Activated CD8-positive, alpha-beta T cell treated with anti-CD3 and anti-CD28 coated beads, Interleukin-2, amount 10 ng/mL, durations not matched to agents 7 days and 5 days (primary cell): ENCODE measurements around the gene RERE. TPM values are rescaled to one million over a fixed set of nuclear protein-coding genes. Genes with fewer than 3 reads are reported as not detected.
A peak's percentile ranks its signal among the peaks of the same experiment; 100 is the strongest.

Source experiments
- ATAC-seq: fragments of 150-1000 bp; cut with Tn5 transposase; one replicate; pipeline ENCODE4 v1.10.0; 2021; ENCODE audit warnings: moderate library complexity
- CTCF ChIA-PET: fragments of 350-600 bp; sonication (Branson Sonifier 250); formaldehyde crosslinking; loops from one replicate; lab custom pipeline; 2021; ENCODE audit warnings: antibody characterized with exemption; lab: Charles Lee
- POLR2A ChIA-PET: fragments of 350-600 bp; sonication (Branson Sonifier 250); formaldehyde crosslinking; loops from one replicate; lab custom pipeline; 2021; ENCODE audit warnings: antibody characterized with exemption; lab: Charles Lee
- DNase-seq: peaks from one replicate; pipeline ENCODE4 v3.0.0-alpha.2; 2020
- H3K27ac Mint-ChIP-seq: one replicate; pipeline ENCODE4 v1.8.0; 2021; ENCODE audit warnings: mild to moderate bottlenecking, mixed read lengths
- H3K27me3 Mint-ChIP-seq: one replicate; pipeline ENCODE4 v1.8.0; 2021; ENCODE audit warnings: low read depth, mixed read lengths
- H3K36me3 Mint-ChIP-seq: one replicate; pipeline ENCODE4 v1.8.0; 2021; ENCODE audit warnings: low read depth, mixed read lengths
- H3K4me1 Mint-ChIP-seq: one replicate; pipeline ENCODE4 v1.8.0; 2021; ENCODE audit warnings: low read depth, mixed read lengths
- H3K4me3 Mint-ChIP-seq: one replicate; pipeline ENCODE4 v1.8.0; 2021; ENCODE audit warnings: mild to moderate bottlenecking, mixed read lengths
- H3K9me3 Mint-ChIP-seq: one replicate; pipeline ENCODE4 v1.8.0; 2022; ENCODE audit warnings: mixed read lengths; ENCODE audit not compliant: insufficient read depth
- total RNA-seq, 2 experiments: library from RNA; stranded (reverse); gene quantifications; one replicate each; pipeline ENCODE4 v1.2.3, GENCODE V29; 2021

Gene RERE
- total RNA-seq, 2 experiments from 2014 or later, result 37.4 to 44.7 TPM

GRCh38 chr1:8404460-8405370, 412.7 kb downstream of the RERE start:
- ChIA-PET POLR2A (no interaction called here), CTCF (no interaction called here)
- no peak for DNase-seq
- H3K36me3 Mint-ChIP-seq, result peaks cover 26% of the 10 kb centered on the region
- H3K27ac Mint-ChIP-seq, result no peak overlapping the region
- no peak overlapping the region for H3K4me3 Mint-ChIP-seq
- no peaks in the 10 kb centered on the region for H3K9me3 Mint-ChIP-seq
- no peaks in the 10 kb centered on the region for H3K27me3 Mint-ChIP-seq
- peaks cover 34% of the 10 kb centered on the region for H3K4me1 Mint-ChIP-seq
- ATAC-seq, result no peak

GRCh38 chr1:8402109-8402710, 415.2 kb downstream of the RERE start:
- H3K4me1 Mint-ChIP-seq, result peaks cover 26% of the 10 kb centered on the region
- ATAC-seq (no peak), DNase-seq (no peak)
- no peak overlapping the region for H3K27ac Mint-ChIP-seq
- no peaks in the 10 kb centered on the region for H3K9me3 Mint-ChIP-seq
- H3K27me3 Mint-ChIP-seq, result no peaks in the 10 kb centered on the region
- H3K36me3 Mint-ChIP-seq, result peaks cover 35% of the 10 kb centered on the region
- H3K4me3 Mint-ChIP-seq, result no peak overlapping the region
- ChIA-PET POLR2A (no interaction called here), CTCF (no interaction called here)

- ChIA-PET CTCF (interaction anchor here (1.1 to 2.8 kb wide), 3 partner anchors 11 to 328 kb away, joined by 3 to 11 read pairs (median 4); no protein-coding TSS in a partner anchor), POLR2A (interaction anchor here (0.6 kb wide), 1 partner anchor 62 kb away, joined by 4 read pairs; no protein-coding TSS in a partner anchor)
- no peak for DNase-seq
- Mint-ChIP-seq H3K27me3 (no peaks in the 10 kb centered on the region), H3K27ac (no peak overlapping the region), H3K36me3 (peaks cover 33% of the 10 kb centered on the region), H3K9me3 (no peaks in the 10 kb centered on the region), H3K4me1 (peaks cover 48% of the 10 kb centered on the region), H3K4me3 (no peak overlapping the region)
- ATAC-seq, result no peak
Observed at GRCh38 chr1:8398677-8399076, 418.8 kb downstream of the RERE start.

- peaks cover 48% of the 10 kb centered on the region for H3K4me1 Mint-ChIP-seq
- DNase-seq, result no peak
- no peaks in the 10 kb centered on the region for H3K27me3 Mint-ChIP-seq
- CTCF ChIA-PET, result interaction anchor here (1.0 to 2.8 kb wide), 4 partner anchors 11 to 328 kb away, joined by 3 to 11 read pairs (median 4); no protein-coding TSS in a partner anchor
- no peak overlapping the region for H3K4me3 Mint-ChIP-seq
- no peak for ATAC-seq
- no peaks in the 10 kb centered on the region for H3K9me3 Mint-ChIP-seq
- POLR2A ChIA-PET, result no interaction called here
- peaks cover 36% of the 10 kb centered on the region for H3K36me3 Mint-ChIP-seq
- peak overlapping the region; percentile 23 for H3K27ac Mint-ChIP-seq
Observed at GRCh38 chr1:8398086-8398485, 419.4 kb downstream of the RERE start.

- ChIA-PET POLR2A (interaction anchor here (0.5 kb wide), 1 partner anchor 176 kb away, joined by 3 read pairs; no protein-coding TSS in a partner anchor), CTCF (interaction anchor here (0.8 to 2.8 kb wide), 4 partner anchors 11 to 77 kb away, joined by 3 to 11 read pairs (median 3); no protein-coding TSS in a partner anchor)
- no peaks in the 10 kb centered on the region for H3K9me3 Mint-ChIP-seq
- no peak overlapping the region for H3K4me3 Mint-ChIP-seq
- no peak for DNase-seq
- H3K36me3 Mint-ChIP-seq, result peaks cover 40% of the 10 kb centered on the region
- H3K4me1 Mint-ChIP-seq, result peaks cover 52% of the 10 kb centered on the region
- H3K27ac Mint-ChIP-seq, result peak overlapping the region; percentile 23
- ATAC-seq, result peak; percentile 36
- H3K27me3 Mint-ChIP-seq, result no peaks in the 10 kb centered on the region
Observed at GRCh38 chr1:8397511-8397910, 419.9 kb downstream of the RERE start.

- ChIA-PET POLR2A (interaction anchor here (0.5 kb wide), 1 partner anchor 175 kb away, joined by 3 read pairs; no protein-coding TSS in a partner anchor), CTCF (interaction anchor here (0.6 to 2.8 kb wide), 5 partner anchors 10 to 257 kb away, joined by 3 to 11 read pairs (median 3); no protein-coding TSS in a partner anchor)
- Mint-ChIP-seq H3K9me3 (no peaks in the 10 kb centered on the region), H3K27ac (peak overlapping the region; percentile 47), H3K27me3 (no peaks in the 10 kb centered on the region), H3K4me1 (peaks cover 55% of the 10 kb centered on the region), H3K4me3 (no peak overlapping the region), H3K36me3 (peaks cover 35% of the 10 kb centered on the region)
- DNase-seq, result no peak
- peak; percentile 40 for ATAC-seq
Observed at GRCh38 chr1:8396786-8397406, 420.5 kb downstream of the RERE start.

GRCh38 chr1:8396083-8396785, 421.2 kb downstream of the RERE start:
- no peak for ATAC-seq
- peak overlapping the region; percentile 68 for H3K4me3 Mint-ChIP-seq
- H3K27me3 Mint-ChIP-seq, result no peaks in the 10 kb centered on the region
- H3K4me1 Mint-ChIP-seq, result peaks cover 57% of the 10 kb centered on the region
- peak overlapping the region; percentile 82 for H3K27ac Mint-ChIP-seq
- POLR2A ChIA-PET, result interaction anchor here (0.6 kb wide), 1 partner anchor 226 kb away, joined by 3 read pairs; no protein-coding TSS in a partner anchor
- CTCF ChIA-PET, result interaction anchor here (1.0 kb wide), 1 partner anchor 43 kb away, joined by 3 read pairs; no protein-coding TSS in a partner anchor
- DNase-seq, result no peak
- peaks cover 33% of the 10 kb centered on the region for H3K36me3 Mint-ChIP-seq
- H3K9me3 Mint-ChIP-seq, result no peaks in the 10 kb centered on the region

GRCh38 chr1:8395433-8395866, 422.0 kb downstream of the RERE start:
- Mint-ChIP-seq H3K27me3 (no peaks in the 10 kb centered on the region), H3K9me3 (no peaks in the 10 kb centered on the region), H3K4me1 (peaks cover 64% of the 10 kb centered on the region), H3K4me3 (peak overlapping the region; percentile 68), H3K36me3 (peaks cover 33% of the 10 kb centered on the region), H3K27ac (peak overlapping the region; percentile 82)
- ChIA-PET CTCF (no interaction called here), POLR2A (interaction anchor here (0.6 kb wide), 1 partner anchor 225 kb away, joined by 3 read pairs; no protein-coding TSS in a partner anchor)
- ATAC-seq (peak; percentile 75), DNase-seq (peak; percentile 59)

- H3K9me3 Mint-ChIP-seq, result no peaks in the 10 kb centered on the region
- no peak for DNase-seq
- POLR2A ChIA-PET, result no interaction called here
- H3K4me3 Mint-ChIP-seq, result peak overlapping the region; percentile 68
- H3K36me3 Mint-ChIP-seq, result peaks cover 36% of the 10 kb centered on the region
- H3K27ac Mint-ChIP-seq, result peak overlapping the region; percentile 82
- peaks cover 71% of the 10 kb centered on the region for H3K4me1 Mint-ChIP-seq
- H3K27me3 Mint-ChIP-seq, result no peaks in the 10 kb centered on the region
- CTCF ChIA-PET, result no interaction called here
- no peak for ATAC-seq
Observed at GRCh38 chr1:8394456-8395321, 422.8 kb downstream of the RERE start.

- POLR2A ChIA-PET, result no interaction called here
- Mint-ChIP-seq H3K36me3 (peaks cover 30% of the 10 kb centered on the region), H3K9me3 (no peaks in the 10 kb centered on the region)
Observed at GRCh38 chr1:8392522-8392921, 424.9 kb downstream of the RERE start.

More at GRCh38 chr1:8392522-8392921, 424.9 kb downstream of the RERE start:
- Mint-ChIP-seq H3K27me3 (no peaks in the 10 kb centered on the region), H3K4me3 (no peak overlapping the region), H3K27ac (no peak overlapping the region), H3K4me1 (peaks cover 66% of the 10 kb centered on the region)
- ATAC-seq, result no peak
- CTCF ChIA-PET, result interaction anchor here (1.8 kb wide), 1 partner anchor 36 kb away, joined by 3 read pairs; no protein-coding TSS in a partner anchor
- no peak for DNase-seq
